ENCODE measurements around the gene ORC5.

- TF ChIP-seq CTCF (IDR thresholded peaks at IDR 0.05): no peak
- TF ChIP-seq POLR2A (IDR thresholded peaks at IDR 0.05): no peak
- TF ChIP-seq POLR2AphosphoS5 (IDR thresholded peaks at IDR 0.05): no peak
- no peak for TF ChIP-seq EP300 (IDR thresholded peaks at IDR 0.05)
Observed at GRCh38 chr7:104133238-104133637, 74.6 kb downstream of the ORC5 start.
